Esophagus squamous epithelium (tissue), 4 donors: ENCODE measurements around the gene UBQLN4.

ENCODE experiments used
- CTCF ChIP-seq, 6 experiments: fragments of 450-650 bp in 4 of 6; fragments of 200-600 bp in 2 of 6; sonication (generic) in 2 of 6; IDR thresholded peaks; one replicate each; pipeline ENCODE4 v1.5.1; 2016 to 2019; ENCODE audit warnings: antibody characterized with exemption in 6 of 6, mild to moderate bottlenecking in 4 of 6, moderate library complexity in 4 of 6
- POLR2A ChIP-seq, 4 donors: fragments of 450-650 bp; IDR thresholded peaks; one replicate each; pipeline ENCODE4 v1.6.1; 2017; ENCODE audit warnings: antibody characterized with exemption in 4 of 4, mild to moderate bottlenecking in 4 of 4, moderate library complexity in 3 of 4

- TF ChIP-seq CTCF (IDR thresholded peaks at IDR 0.05) (peak in 1 of 6 experiments; percentile 17), POLR2A (IDR thresholded peaks at IDR 0.05) (peak in 3 of 4 donors; percentile 32 to 63 (median 41))
Observed at GRCh38 chr1:156054500-156055280, 1.1 kb upstream of the UBQLN4 start, which contains the start of gene LAMTOR2.
